Middle frontal gyrus (tissue), 1 donor: ENCODE data around the gene TBX5.

Source experiments
- DNase-seq: peaks from one replicate; pipeline ENCODE4 v3.0.0-alpha.2; 2015; ENCODE audit warnings: low spot score; ENCODE audit errors: extremely low spot score

Gene TBX5

DNA sequence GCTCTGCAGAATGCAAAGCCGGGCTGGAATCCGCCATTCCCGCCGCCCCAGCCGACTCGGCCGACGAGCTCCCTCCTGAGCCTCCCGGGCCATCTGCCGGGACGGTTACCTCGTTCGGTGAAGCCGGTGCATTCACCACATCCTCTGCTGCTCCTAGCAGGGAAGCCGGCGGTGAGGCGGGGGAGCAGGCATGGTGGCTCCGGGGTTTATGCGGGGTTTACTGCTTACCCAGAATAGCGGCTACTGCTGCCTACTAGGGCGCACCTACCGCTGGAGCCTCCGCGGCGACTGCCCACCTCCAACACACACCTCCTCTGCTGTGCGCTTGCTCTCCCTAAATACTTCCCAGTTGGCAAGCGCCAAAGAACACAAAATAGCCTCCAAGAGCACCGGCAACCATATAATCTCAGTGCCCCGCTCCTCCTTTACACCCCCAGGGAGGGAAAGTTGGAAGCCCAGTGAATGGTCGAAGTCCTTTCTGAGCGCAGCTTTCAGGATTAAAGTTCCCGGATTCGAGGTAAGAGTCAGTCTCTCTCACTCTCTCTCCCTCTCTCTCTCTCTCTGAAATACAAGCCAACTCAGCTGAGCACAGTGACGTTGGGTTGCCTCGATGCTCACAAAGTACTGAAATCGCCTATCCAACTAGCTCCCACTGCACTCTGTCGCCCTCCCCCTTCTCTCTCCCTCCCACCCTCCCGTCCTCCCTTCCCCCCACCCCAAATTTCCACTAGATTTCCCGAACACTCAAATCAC, at the start of gene TBX5:
Gene TBX5 (minus strand): TSS at position 626 of the 753 bp plus-strand sequence. CDS start 2,246 bp downstream, outside the sequence.
- DNase-seq, result no peak

DNA sequence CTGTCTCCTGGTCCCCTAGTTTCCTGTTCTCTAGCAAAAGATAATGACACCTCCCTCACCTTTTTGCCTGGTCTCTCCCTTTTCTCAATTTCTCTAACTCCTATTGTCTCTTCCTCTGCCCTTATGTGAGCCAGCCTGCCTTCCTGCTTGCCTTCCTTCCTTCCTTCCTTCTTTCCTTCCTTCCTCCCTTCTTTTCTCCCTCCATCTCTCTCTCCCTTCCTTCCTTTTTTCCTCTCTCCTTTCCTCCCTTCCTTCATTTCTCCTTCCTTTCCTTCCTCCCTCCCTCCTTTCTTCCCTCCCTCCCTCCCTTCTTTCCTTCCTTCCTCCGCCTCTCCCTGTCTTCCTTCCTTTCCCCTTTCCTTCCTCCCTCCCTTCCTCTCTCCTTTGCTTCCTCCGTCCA, 45.7 kb upstream of the TBX5 start:
- no peak for DNase-seq

DNA sequence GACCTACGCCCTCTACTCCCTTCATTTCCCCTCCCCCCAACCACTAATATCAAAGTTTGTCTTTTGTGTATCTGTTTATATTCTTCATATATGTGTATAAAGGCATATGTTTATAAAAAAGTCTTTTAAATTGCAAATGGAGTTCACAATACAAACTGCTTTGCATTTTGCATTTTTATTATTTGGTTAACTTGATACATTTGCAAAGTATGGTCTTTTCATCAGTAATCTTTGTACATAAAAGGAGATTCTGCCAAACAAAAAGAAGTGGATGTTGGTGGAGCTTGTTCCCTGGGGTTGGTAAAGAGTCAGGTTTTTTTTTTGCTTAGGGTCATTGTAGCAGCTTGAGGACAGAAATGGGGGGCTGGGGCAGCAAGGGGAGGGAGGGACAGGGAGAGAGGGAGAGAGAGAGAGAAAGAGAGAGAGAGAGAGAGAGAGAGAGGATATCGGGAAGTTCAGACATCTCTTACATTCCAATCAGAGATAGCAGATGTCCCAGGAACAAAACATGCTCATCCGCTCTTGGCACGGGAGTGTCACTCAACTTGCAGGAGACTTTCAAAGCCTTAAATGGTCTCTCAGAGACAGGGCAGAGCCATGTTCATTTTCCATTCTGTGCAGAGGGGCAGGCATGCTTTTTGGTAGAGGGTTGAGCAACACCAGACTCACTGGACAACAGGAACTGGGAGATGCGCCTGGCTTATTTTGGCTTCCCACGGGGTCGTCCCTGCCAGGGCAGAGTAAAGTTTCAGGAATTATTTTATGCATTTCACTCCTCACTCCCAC, 44.8 kb upstream of the TBX5 start:
- DNase-seq, result no peak

DNA sequence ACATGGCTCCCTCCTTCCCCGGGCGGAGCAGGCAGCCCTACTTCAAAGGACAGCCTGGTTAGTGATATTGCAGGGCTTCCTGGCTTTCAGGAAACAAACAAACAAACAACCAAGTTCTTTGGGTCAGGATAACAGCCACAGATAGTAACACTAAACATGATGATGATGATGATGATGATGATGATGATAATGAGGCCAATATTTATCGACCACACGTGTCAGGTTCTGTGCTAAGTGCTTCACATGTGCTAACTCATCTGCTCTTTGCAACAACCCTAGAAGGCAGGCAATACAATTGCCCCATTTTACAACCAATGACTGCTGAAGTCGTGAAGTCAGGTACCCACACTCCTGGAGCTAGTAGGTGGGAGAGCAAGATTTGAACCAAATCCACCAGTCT, 44.1 kb upstream of the TBX5 start:
- DNase-seq, result no peak

DNA sequence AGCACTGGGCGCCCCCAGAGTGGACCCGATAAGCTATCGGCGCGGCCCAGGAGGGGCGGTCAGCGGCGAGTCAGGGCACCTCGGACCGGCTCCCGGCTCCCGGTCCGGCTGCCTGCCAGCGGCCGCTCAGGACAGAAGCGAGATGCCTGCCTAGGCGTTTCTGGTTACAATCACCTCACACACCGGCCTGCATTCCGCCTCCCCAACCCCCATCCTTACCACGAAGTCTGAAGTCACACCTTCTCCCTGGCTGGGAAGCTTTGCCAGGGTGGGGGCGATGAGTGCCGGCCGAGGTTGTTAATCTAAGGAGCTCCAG, 42.6 kb upstream of the TBX5 start:
- DNase-seq, result no peak

DNA sequence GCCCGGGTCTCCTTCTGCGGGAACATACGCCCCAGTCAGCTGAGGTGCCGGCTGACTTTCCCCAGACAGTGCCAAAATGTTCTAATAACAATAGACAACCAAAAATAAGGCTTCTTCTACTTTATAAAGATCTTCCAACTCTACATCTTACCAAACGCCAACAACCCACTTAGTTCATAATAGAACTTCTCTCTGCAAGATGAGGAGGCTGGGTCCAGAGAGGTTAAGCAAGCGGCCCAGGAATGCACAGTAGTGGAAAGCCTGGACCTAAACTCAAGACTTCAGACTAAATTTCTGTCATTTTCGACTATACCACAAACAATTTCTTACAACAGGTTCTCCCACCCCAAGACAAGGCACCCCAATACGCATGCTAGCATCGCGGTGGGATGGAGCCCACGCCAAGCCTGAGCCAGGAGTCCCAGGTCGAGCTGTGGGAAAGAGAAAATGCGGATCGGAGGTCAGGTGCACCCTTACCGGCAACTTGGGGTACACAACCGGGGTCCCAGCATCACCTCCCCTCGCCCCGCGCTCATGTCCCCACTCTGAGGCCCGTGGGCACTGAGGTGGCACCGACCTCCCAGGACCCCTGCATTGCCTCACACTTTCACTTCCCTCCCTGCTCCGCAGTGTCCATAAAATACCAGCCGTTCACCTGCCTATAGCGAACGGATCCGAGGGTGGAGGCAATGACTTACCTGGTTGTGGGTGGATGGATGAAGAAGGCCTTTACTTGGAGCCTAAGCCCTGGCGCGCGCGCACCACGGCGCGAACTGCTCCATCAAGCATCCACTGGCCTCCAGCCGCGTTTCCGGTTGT, 42.1 kb upstream of the TBX5 start:
- DNase-seq, result no peak

DNA sequence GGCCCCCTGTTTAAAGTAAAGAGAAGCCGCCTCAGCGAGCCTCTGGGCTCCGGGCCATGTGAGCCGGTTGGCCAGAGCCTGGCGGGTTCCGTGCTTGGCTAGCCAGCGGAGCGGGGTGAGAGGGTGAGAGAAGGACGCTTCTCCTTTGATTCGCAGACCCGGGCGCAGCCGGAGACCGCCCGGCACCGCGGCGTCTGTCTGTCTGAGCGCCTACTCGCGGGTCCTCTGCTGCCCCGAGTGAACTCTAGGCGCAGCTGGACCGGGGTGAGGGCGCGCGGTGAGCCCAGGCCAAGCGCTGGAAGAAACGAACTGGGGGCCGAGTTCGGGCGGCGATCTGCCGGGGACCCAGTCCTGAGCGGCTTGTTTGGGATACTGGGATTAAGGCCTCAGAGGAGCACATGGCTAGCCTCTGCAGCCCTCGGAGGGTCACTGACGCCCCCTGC, 41.4 kb upstream of the TBX5 start:
- DNase-seq, result no peak

DNA sequence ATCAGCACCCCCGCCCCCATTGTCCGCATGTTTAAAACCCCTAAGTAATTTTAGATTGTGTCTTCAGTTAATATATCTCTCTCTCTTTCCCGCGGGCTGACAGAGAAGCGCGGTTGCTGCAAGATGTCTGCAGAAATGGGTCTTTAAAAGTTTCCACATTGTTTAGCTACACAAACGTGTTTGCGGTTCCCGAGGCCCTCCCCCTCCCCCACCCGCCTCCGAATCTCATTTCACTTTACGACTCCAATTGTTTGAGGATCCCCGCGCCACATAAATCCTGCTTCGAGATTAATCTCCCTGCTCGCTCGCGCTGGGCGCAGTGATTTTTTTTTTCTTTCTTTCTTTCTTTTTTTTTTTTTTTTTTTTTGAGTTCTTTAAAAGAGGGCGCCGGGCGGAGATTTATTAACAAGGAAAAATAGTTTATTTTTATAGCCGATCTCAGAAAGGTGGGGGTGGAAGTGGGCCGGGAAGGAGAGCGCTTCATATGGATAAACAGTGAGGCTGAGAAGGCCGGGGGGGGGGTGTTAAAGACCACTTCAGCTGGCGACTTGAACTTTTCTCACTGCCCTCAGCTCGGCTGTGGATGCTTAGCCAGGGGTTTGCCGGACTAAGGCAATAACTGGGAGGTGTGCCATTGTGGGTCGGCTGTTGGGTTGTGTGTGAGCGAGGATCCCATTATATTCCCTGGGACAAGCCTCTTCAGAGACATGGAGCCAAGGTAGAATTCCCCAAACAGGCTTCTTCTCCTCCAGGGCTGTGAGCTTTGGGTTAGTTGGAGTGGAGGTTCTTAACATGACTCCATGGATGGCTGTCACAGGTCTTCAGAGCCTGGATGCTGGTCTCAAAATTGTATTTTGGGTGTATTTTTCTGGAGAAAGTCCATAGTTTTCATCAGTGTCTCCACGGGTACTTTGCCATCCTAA, 39.7 kb upstream of the TBX5 start:
- no peak for DNase-seq

DNA sequence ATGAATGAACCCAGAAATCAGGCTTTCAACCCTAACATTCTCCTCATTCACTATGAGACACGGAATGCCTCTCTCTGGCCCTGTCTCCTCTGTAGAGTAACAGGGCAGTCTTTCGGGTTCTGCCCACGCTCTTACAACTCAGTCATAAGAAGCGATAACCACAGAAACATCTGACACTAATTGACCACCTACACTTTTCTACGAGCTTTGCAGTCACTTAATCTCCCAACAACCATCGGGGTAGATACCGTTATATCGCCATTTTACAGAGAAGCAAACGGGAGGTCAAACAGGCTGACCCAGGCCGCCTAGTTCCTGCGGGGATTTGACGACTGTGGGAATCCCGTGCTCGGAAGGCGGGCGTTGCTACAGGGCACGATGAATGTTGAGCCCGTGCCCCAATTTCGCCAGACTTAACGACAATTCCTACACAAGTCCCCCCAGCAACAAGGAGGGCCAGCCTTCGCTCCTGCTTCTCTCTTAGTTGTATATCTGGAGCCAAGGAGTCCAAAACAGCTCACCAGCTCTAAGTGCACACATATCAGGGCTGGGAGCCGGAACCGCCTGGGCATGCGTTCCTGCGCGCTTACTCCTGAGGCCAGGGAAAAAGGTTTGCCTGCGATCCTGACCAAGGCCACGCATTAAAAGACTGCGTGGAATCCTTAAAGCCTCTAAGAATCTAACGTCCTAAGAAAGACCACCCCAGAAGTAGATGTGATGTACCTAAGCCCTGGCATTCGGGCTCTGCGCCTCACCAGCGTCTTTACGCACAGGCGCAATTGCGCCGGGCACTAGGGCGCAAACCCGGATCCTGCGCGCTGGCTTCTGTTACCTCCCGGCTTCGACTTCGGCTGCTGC, 38.7 kb upstream of the TBX5 start:
- DNase-seq, result no peak

DNA sequence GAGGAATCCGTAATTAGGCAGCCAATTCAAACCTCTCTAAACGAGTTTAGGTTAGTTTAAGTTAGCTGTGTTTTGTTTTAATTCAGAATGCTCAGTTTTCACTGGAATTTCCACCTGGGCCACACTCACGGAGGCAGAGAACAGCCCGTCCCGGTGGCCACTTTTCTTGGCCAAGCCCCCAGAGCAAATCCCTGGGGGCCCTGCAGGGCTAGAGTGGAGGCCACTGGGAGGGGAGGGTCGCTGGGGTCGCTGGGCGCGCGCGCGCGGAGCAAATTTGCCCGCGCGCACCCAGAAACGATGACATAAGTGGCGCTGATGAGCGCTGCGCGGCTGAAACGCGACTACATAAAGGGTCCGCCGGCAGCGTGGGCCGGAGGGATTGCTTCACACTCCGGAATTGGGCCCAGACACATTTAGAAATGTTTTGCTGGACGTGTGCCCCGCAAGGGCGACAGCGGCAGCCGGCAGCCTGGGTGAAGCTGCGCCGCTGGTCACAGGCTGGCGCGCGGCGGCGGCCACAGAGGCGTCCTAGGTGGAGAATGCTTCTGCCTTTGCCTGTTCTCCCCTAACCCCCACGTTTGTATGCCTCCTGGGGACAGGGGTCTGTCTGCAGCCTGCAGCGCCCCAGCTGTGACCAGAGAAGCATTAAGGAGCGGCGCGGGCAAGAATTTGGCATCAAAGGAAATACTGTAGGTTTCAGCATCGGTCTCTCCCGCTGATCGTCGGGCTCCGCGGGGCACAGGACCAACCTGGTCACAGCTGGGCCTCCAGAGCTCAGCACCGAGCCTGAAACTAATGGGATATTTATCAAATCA, 37.9 kb upstream of the TBX5 start:
- no peak for DNase-seq

DNA sequence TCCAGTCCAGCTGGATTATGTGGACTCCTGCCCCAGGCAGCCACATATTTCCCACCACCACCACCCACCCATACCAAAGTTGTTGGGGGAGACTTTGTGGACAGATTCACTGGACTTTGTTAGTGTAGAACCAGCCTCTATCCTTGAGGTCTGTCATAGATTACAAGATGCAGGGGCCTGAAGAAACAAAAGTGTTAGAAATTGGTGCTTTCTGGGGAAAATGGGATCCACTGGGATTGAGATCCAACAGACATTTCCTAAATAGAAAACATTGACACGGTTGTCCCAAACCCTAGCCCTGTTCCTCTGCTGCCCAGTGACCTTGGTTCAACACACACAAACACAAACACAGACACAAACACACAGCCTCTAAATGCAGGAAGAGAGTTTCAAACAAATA, 36.6 kb upstream of the TBX5 start:
- no peak for DNase-seq

DNA sequence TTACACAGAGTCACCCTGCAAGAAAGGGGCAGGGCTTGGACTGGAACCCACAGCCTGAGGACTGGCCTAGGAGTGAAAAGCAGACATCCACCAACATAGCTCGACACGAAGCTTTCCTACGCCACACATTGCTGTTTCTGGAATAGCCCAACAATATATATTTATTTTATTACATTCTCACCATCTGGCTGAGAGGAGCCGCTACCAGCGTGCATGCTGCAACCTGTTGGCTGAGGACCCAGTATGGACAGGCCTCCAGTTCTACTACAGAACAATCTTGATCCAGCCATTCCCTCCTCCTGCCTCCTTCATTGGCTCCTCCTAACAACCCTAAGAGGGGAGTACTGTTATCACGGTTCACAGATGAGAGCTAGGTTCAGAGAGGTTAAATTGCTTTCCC, 35.6 kb upstream of the TBX5 start:
- DNase-seq, result no peak

DNA sequence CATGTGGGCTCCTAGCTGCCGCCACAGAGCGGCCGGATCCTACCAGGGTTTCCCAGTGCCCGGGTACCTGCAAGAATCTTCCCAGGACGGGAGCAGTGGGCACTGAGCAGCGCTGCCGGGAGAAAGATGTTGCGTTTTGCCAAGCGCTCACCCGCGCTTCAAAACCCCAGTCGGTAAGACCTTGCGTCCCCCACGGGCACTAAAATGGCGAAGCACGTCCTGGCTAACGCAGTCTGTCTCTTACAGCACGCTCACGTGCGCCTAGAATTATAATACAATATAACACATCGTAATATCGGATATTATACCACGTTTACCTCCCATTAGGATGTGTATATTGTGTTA, 35.1 kb upstream of the TBX5 start:
- DNase-seq, result no peak

DNA sequence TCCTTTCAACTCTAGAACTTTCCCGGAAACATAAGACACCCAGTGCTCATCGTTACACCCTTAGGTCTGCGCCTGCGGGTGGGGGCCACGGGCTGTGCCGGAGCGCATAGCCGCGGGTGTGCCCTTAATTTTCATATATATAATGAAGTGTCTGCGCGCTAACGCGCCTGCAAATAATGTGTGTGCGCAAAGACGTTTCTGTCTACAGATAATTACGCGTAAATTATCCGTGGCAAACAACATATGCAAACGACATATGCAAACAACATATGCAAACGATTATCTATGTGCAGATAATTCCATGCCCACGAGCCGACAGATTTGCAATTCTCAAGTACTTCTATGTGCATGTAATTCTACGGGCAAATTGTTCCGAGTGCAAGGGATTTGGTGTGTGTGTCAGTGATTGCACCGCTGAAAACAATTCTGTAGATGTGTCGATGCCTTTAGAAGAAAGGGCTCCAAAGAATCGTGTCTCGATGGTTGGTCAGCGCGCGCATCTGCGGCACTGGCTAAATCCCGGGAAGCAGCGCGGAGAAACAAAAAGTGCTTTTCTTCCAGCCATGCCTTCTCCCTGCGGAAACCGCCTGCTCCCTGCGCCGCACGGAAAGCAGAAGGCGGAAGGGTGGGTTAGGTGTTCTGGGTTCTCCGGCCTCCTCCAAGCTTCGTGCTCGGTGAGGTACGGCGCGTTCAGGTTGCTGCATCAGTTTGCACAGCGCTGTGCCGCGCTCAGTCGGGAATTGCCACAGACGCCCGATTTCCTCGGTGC, 34.5 kb upstream of the TBX5 start:
- DNase-seq, result no peak

DNA sequence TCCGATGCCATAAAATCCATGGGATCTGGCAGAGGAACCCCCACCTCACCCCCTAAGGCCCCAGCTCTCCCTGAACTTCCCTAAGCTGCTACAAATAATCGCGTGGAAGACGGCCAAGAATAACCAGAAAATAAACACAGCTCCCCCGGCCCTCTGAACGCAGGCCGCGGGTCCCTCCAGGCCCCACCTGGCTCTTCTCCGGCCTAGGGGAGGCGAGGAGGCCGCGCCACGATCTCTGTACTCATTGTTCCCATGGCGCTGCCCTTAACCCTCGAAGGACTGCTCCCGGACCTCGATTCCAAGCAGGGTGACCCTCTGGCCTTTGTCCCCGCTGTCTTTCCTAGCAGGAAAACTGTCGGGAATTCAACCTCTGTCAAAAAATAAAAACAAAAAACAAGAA, 33.9 kb upstream of the TBX5 start:
- DNase-seq, result no peak

DNA sequence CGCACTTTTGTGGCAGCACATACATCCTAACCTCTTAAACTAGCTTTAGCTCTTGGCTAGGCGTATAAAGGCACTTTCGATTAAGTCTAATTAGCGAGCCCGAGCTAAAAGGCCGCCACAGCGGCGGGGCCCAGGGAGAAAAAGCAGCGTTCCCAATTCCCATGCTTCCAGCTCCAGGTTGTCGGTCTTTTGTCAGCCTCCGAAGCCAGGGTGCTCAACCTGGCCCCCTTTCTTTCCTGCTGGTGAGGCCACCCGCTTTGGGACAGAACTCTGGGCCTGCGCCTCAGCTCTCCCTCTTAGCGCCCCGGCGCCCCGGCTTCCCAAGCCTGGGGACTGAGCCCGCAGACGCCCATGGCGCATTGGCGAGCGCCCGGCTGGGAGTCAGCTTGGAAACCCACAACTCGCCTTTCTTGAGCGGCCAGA, 33.3 kb upstream of the TBX5 start:
- no peak for DNase-seq

DNA sequence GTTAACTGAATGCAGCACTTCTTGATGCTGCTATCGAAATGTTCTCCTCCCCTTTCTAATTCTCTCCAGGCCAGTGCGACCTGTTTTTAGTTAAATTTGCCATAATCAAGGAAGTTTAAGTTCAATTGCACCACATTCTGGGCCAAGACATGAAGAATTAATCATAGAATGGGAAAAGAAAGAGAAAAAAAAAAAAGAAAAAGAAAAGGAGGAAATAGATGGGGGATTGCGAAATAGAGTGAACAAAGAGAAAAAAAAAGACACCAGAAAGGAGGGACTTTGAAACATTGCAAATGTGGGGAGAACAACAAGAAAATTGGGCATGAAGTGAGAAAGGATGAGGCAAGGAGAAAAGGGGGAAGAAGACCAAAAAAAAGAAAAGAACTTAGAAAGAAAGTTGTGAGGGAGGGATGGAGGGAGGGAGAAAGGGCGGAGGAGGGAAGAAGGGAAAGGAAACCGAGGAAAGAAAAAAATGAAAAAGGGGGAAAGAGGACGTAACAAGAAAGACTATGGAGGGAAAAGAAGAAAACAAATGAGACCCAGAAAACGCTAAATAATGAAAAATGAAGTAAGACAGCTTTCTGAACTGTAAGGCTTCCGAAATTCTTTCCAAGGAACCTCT, 32.8 kb upstream of the TBX5 start:
- no peak for DNase-seq

DNA sequence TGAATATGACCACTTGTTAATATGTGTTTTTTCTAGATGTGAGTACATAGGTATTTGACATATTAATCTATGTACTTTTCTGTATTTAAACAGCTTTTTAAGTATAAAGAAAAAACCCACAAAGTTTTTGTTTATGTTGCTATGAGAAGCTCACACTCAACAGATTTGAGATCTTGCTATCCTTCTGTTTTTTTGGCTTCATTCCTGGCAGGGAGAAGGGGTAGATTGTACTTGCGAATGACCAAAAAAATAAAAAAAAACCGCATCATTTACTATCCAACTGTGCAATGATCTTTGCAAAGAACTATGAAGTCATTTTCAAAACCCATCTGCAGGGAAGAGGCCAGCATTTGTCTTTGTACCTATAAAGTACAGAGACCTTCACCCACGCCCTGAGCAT, 28.4 kb upstream of the TBX5 start:
- DNase-seq, result no peak
